RWPE2 (cell line): ENCODE results near the gene SMYD4.
"Not testable (repeated sequence)": the region's sequence is repeated elsewhere in the genome, so short reads cannot be mapped to it uniquely, and the experiment has no call there.

Experiments
- ATAC-seq: fragments of 200-7000 bp; cut with Tn5 transposase; 3 replicates; pipeline ENCODE4 v1.9.1; 2021; ENCODE audit warnings: low read depth
- DNase-seq: peaks from one replicate; pipeline ENCODE4 v3.0.0-alpha.2; 2020; ENCODE audit warnings: low spot score
- H3K27ac ChIP-seq: fragments of 450-650 bp; 2 replicates; pipeline ENCODE4 v1.5.1; 2017; ENCODE audit warnings: mild to moderate bottlenecking; ENCODE audit not compliant: poor library complexity, severe bottlenecking
- H3K27me3 ChIP-seq: fragments of 250-450 bp; sonication (Bioruptor Pico); 2 replicates; pipeline ENCODE4 v1.5.1; 2021; ENCODE audit warnings: mild to moderate bottlenecking, moderate library complexity; ENCODE audit not compliant: insufficient read depth, poor library complexity, severe bottlenecking
- H3K36me3 ChIP-seq: fragments of 250-450 bp; sonication (Bioruptor Pico); 2 replicates; pipeline ENCODE4 v1.5.1; 2020; ENCODE audit warnings: low read depth, mild to moderate bottlenecking, moderate library complexity
- H3K4me1 ChIP-seq: fragments of 250-450 bp; sonication (Bioruptor Pico); 2 replicates; pipeline ENCODE4 v1.5.1; 2021; ENCODE audit warnings: mild to moderate bottlenecking, moderate library complexity; ENCODE audit not compliant: insufficient read depth, poor library complexity, severe bottlenecking
- H3K4me3 ChIP-seq: fragments of 250-450 bp; sonication (Bioruptor Pico); 2 replicates; pipeline ENCODE4 v1.5.1; 2021; ENCODE audit warnings: mild to moderate bottlenecking, moderate library complexity; ENCODE audit not compliant: severe bottlenecking
- H3K9me3 ChIP-seq: fragments of 250-450 bp; sonication (Bioruptor Pico); 2 replicates; pipeline ENCODE4 v1.5.1; 2021; ENCODE audit warnings: mild to moderate bottlenecking, moderate library complexity; ENCODE audit not compliant: severe bottlenecking
- CTCF ChIP-seq: fragments of 450-650 bp; IDR thresholded peaks from one replicate; pipeline ENCODE4 v1.5.1; 2017; ENCODE audit warnings: mild to moderate bottlenecking, moderate library complexity; ENCODE audit not compliant: poor library complexity, severe bottlenecking

SMYD4 gene

GRCh38 chr17:1802429-1802828 lies 27.3 kb downstream of the SMYD4 start:
- H3K36me3 ChIP-seq, result peaks cover 77% of the 10 kb centered on the region
- no peaks in the 10 kb centered on the region for H3K4me1 ChIP-seq
- no peaks in the 10 kb centered on the region for H3K9me3 ChIP-seq
- no peak overlapping the region for H3K27ac ChIP-seq
- no peak overlapping the region for H3K4me3 ChIP-seq
- ATAC-seq, result no peak
- TF ChIP-seq CTCF, result no peak
- no peaks in the 10 kb centered on the region for H3K27me3 ChIP-seq
- no peak for DNase-seq

- no peak overlapping the region for H3K27ac ChIP-seq
- H3K9me3 ChIP-seq, result no peaks in the 10 kb centered on the region
- H3K4me3 ChIP-seq, result no peak overlapping the region
- H3K4me1 ChIP-seq, result no peaks in the 10 kb centered on the region
- no peaks in the 10 kb centered on the region for H3K27me3 ChIP-seq
- no peak for ATAC-seq
- peaks cover 77% of the 10 kb centered on the region for H3K36me3 ChIP-seq
- TF ChIP-seq CTCF, result no peak
- no peak for DNase-seq
Observed at GRCh38 chr17:1800712-1801111, 29.0 kb downstream of the SMYD4 start.

GRCh38 chr17:1800240-1800639 lies 29.5 kb downstream of the SMYD4 start:
- Histone ChIP-seq H3K4me3 (no peak overlapping the region), H3K36me3 (peaks cover 76% of the 10 kb centered on the region), H3K27me3 (no peaks in the 10 kb centered on the region), H3K27ac (no peak overlapping the region), H3K4me1 (no peaks in the 10 kb centered on the region), H3K9me3 (no peaks in the 10 kb centered on the region)
- DNase-seq, result no peak
- no peak for ATAC-seq
- no peak for TF ChIP-seq CTCF

- not testable (repeated sequence) for H3K27me3 ChIP-seq, H3K27ac ChIP-seq, H3K4me1 ChIP-seq, ATAC-seq, H3K4me3 ChIP-seq, H3K9me3 ChIP-seq, DNase-seq
- peaks cover 62% of the 10 kb centered on the region for H3K36me3 ChIP-seq
Observed at GRCh38 chr17:1797846-1798245, 31.9 kb downstream of the SMYD4 start.

- Histone ChIP-seq H3K27me3 (no peaks in the 10 kb centered on the region), H3K36me3 (peaks cover 61% of the 10 kb centered on the region), H3K9me3 (no peaks in the 10 kb centered on the region), H3K4me1 (peaks cover 8% of the 10 kb centered on the region), H3K4me3 (no peak overlapping the region), H3K27ac (no peak overlapping the region)
- DNase-seq (no peak), ATAC-seq (no peak)
- no peak for TF ChIP-seq CTCF
Observed at GRCh38 chr17:1797323-1797722, 32.4 kb downstream of the SMYD4 start.
